ENCODE measurements around the gene PHC2. TPM values are rescaled to one million over a fixed set of nuclear protein-coding genes. Genes with fewer than 3 reads are reported as not detected.

PHC2 gene
- total and polyA plus RNA-seq, 2 of the 13 experiments (the other 11 are each of a cell fraction or from before 2014, with no cell fraction given), result 52.5 to 84.9 TPM

DNA sequence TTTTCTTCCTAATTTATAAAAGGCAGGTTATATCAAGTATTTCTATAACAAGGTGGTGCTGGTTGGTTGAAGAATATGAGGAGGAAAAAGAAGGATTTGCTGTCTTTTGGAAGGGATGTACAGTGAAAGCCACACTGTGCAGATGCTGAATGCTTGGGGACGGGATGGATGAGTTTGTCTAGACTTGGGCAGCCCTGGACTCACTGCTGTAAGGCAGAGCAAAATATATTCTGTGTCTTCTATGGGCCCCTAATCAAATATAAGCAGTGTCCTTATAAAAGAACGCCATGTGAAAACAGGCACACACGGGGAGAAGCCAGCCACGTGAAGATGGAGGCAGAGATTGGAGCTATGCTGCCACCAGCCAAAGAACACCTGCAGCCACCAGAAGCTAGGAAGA, 47.4 kb downstream of the PHC2 start:
- intact Hi-C loops (cut with micrococcal nuclease; ENCODE audit: unreplicated experiment), result no loop called here
- WGBS (ENCODE audit: low lambda C conversion rate), result 56% methylated on average over 4 of the region's 4 CpGs

More for the DNA sequence above, 47.4 kb downstream of the PHC2 start:
- no peak for FAIRE-seq
- Histone ChIP-seq H3K4me1 (ENCODE audit: insufficient read depth, low read length) (peaks cover 26% of the 10 kb centered on the region), H3K27me3 (ENCODE audit: control insufficient read depth in 1 of 2, insufficient read depth in 2 of 2, low read length in 2 of 2) (peaks cover 1 to 7% of the 10 kb centered on the region in 2 experiments; a peak in 2 of 5 replicates), H3K9me3 (ENCODE audit: low read length) (no peaks in the 10 kb centered on the region), H3K36me3 (replicated peaks in 1 of 2; ENCODE audit: control insufficient read depth in 1 of 2, insufficient read depth in 2 of 2, low read length in 2 of 2) (no peaks in the 10 kb centered on the region), H3K27ac (ENCODE audit: extremely low read length, insufficient read depth, low read length) (no peak overlapping the region), H3K9ac (ENCODE audit: insufficient read depth, low read depth, low read length) (no peak overlapping the region), H3K4me2 (ENCODE audit: low read depth, low read length) (no peak overlapping the region), H3K79me2 (ENCODE audit: insufficient read depth, low read length) (no peaks in the 10 kb centered on the region), H2AFZ (ENCODE audit: low read length) (no peak overlapping the region), H3K4me3 (replicated peaks in 1 of 3; ENCODE audit: insufficient read depth in 1 of 3, low read depth in 2 of 3, low read length in 3 of 3) (no peak overlapping the region), H4K20me1 (ENCODE audit: insufficient read depth, low read length) (no peaks in the 10 kb centered on the region)
- BruUV-seq (replicated peaks), result no TSS peak
- no peak for DNase-seq (ENCODE audit: low spot score)
- CTCF ChIA-PET (ENCODE audit: low intra/inter-chr PET ratio, low total read pairs), result no interaction called here
- POLR2A ChIA-PET, result no interaction called here
- in situ Hi-C loops (cut with HindIII; ENCODE audit: extremely low pct_ligation_motif_present, low pct_unique_long_range_greater_than_20kb), result no loop called here
- no peak for ATAC-seq
- TF ChIP-seq PHF8 (CRISPR knock-in tag; IDR thresholded peaks at IDR 0.05) (no peak), CENPX (CRISPR knock-in tag; IDR thresholded peaks at IDR 0.05) (no peak), MAFF (IDR thresholded peaks at IDR 0.05; ENCODE audit: low read depth, low read length) (no peak), ZNF143 (CRISPR knock-in tag; IDR thresholded peaks at IDR 0.05) (no peak), MED13 (CRISPR knock-in tag; IDR thresholded peaks at IDR 0.05) (no peak), DR1 (CRISPR knock-in tag; IDR thresholded peaks at IDR 0.05) (no peak), ZNF121 (CRISPR knock-in tag; IDR thresholded peaks at IDR 0.05) (no peak), ZBTB7B (CRISPR knock-in tag; IDR thresholded peaks at IDR 0.05) (no peak), ZNF232 (CRISPR knock-in tag; IDR thresholded peaks at IDR 0.05; ENCODE audit: borderline replicate concordance) (no peak), MEIS1 (CRISPR knock-in tag; IDR thresholded peaks at IDR 0.05; ENCODE audit: borderline replicate concordance) (no peak), TGIF2 (CRISPR knock-in tag; IDR thresholded peaks at IDR 0.05) (no peak), WIZ (CRISPR knock-in tag; IDR thresholded peaks at IDR 0.05) (no peak), ZNF343 (CRISPR knock-in tag; IDR thresholded peaks at IDR 0.05) (no peak)
- TF ChIP-seq, protein P1, sequence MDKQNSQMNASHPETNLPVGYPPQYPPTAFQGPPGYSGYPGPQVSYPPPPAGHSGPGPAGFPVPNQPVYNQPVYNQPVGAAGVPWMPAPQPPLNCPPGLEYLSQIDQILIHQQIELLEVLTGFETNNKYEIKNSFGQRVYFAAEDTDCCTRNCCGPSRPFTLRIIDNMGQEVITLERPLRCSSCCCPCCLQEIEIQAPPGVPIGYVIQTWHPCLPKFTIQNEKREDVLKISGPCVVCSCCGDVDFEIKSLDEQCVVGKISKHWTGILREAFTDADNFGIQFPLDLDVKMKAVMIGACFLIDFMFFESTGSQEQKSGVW (CRISPR knock-in tag; IDR thresholded peaks at IDR 0.05; ENCODE audit: borderline replicate concordance), result no peak
- TF ChIP-seq, protein P2, sequence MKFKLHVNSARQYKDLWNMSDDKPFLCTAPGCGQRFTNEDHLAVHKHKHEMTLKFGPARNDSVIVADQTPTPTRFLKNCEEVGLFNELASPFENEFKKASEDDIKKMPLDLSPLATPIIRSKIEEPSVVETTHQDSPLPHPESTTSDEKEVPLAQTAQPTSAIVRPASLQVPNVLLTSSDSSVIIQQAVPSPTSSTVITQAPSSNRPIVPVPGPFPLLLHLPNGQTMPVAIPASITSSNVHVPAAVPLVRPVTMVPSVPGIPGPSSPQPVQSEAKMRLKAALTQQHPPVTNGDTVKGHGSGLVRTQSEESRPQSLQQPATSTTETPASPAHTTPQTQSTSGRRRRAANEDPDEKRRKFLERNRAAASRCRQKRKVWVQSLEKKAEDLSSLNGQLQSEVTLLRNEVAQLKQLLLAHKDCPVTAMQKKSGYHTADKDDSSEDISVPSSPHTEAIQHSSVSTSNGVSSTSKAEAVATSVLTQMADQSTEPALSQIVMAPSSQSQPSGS (CRISPR knock-in tag; IDR thresholded peaks at IDR 0.05), result no peak
- TF ChIP-seq, protein P3, sequence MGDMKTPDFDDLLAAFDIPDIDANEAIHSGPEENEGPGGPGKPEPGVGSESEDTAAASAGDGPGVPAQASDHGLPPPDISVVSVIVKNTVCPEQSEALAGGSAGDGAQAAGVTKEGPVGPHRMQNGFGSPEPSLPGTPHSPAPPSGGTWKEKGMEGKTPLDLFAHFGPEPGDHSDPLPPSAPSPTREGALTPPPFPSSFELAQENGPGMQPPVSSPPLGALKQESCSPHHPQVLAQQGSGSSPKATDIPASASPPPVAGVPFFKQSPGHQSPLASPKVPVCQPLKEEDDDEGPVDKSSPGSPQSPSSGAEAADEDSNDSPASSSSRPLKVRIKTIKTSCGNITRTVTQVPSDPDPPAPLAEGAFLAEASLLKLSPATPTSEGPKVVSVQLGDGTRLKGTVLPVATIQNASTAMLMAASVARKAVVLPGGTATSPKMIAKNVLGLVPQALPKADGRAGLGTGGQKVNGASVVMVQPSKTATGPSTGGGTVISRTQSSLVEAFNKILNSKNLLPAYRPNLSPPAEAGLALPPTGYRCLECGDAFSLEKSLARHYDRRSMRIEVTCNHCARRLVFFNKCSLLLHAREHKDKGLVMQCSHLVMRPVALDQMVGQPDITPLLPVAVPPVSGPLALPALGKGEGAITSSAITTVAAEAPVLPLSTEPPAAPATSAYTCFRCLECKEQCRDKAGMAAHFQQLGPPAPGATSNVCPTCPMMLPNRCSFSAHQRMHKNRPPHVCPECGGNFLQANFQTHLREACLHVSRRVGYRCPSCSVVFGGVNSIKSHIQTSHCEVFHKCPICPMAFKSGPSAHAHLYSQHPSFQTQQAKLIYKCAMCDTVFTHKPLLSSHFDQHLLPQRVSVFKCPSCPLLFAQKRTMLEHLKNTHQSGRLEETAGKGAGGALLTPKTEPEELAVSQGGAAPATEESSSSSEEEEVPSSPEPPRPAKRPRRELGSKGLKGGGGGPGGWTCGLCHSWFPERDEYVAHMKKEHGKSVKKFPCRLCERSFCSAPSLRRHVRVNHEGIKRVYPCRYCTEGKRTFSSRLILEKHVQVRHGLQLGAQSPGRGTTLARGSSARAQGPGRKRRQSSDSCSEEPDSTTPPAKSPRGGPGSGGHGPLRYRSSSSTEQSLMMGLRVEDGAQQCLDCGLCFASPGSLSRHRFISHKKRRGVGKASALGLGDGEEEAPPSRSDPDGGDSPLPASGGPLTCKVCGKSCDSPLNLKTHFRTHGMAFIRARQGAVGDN (CRISPR knock-in tag; IDR thresholded peaks at IDR 0.05), result no peak

All from HepG2 (cell line).